ENCODE data around the gene ALDH1L1.

- no peak for TF ChIP-seq CTCF (IDR thresholded peaks at IDR 0.05)
- TF ChIP-seq POLR2A (IDR thresholded peaks at IDR 0.05), result no peak
These were observed 26.6 kb downstream of the ALDH1L1 start for GRCh38 chr3:126153695-126154360.
